HepG2 (cell line): ENCODE data around the gene KIAA0930. TPM values are rescaled to one million over a fixed set of nuclear protein-coding genes. Genes with fewer than 3 reads are reported as not detected.

Experiments used
- ATAC-seq: fragments of 200-7000 bp; cut with Tn5 transposase; 3 replicates; pipeline ENCODE4 v1.9.1; 2020; ENCODE audit warnings: mild to moderate bottlenecking, moderate library complexity
- BruUV-seq: library from RNA; stranded (reverse); fragments of 400-500 nt; replicated peaks from 2 replicates; lab custom pipeline; 2021; lab: Mats Ljungman, UMichigan
- CTCF ChIA-PET: fragments of 300-600 bp; formaldehyde crosslinking; extraction: SDS; loops from one replicate; lab custom pipeline; 2021; ENCODE audit warnings: low total read pairs, inconsistent platforms, low intra/inter-chr PET ratio; lab: Yijun Ruan, JAX
- POLR2A ChIA-PET: fragments of 350-600 bp; sonication (Branson Sonifier 250); formaldehyde crosslinking; loops from one replicate; lab custom pipeline; 2020; ENCODE audit warnings: antibody characterized with exemption, inconsistent platforms; lab: Yijun Ruan, JAX
- DNase-seq: peaks from one replicate; pipeline ENCODE4 v3.0.0-alpha.2; 2015; ENCODE audit warnings: low spot score
- FAIRE-seq: peaks from 3 replicates; lab custom pipeline; 2011; peaks lifted over from hg19 to GRCh38; lab: Jason Lieb, UNC
- H2AFZ ChIP-seq: one replicate; pipeline ENCODE4 v1.6.1; 2011; ENCODE audit warnings: low read length, inconsistent platforms
- H3K27ac ChIP-seq: fragments of 300-600 bp; 3 replicates; pipeline ENCODE4 v1.8.0; 2011; ENCODE audit warnings: mixed run types, mild to moderate bottlenecking, mixed read lengths, low read length, inconsistent platforms; ENCODE audit not compliant: insufficient read depth; ENCODE audit errors: extremely low read length
- H3K27me3 ChIP-seq, 2 experiments: fragments of 200-600 bp in 1 of 2; 2 replicates in 1 of 2; 3 replicates in 1 of 2; pipeline versions ENCODE4 v1.6.0 to v1.8.0; 2011; ENCODE audit warnings: low read length in 2 of 2, mild to moderate bottlenecking in 2 of 2, moderate library complexity in 2 of 2, inconsistent platforms in 1 of 2; ENCODE audit not compliant: insufficient read depth in 2 of 2, control insufficient read depth in 1 of 2
- H3K36me3 ChIP-seq, 2 experiments: fragments of 200-600 bp in 1 of 2; replicated peaks in 1 of 2; 2 replicates in 1 of 2; 3 replicates in 1 of 2; pipeline versions ENCODE4 v1.5.1 to v1.8.0; 2011; ENCODE audit warnings: low read length in 2 of 2, inconsistent platforms in 1 of 2; ENCODE audit not compliant: insufficient read depth in 2 of 2, control insufficient read depth in 1 of 2
- H3K4me1 ChIP-seq: 2 replicates; pipeline ENCODE4 v1.5.1; 2012; ENCODE audit warnings: low read length, inconsistent platforms; ENCODE audit not compliant: insufficient read depth
- H3K4me2 ChIP-seq: 2 replicates; pipeline ENCODE4 v1.6.0; 2011; ENCODE audit warnings: low read depth, low read length, inconsistent platforms
- H3K4me3 ChIP-seq, 3 experiments: fragments of 200-600 bp in 1 of 3; sonication (generic), shearing (Covaris generic) in 1 of 3; replicated peaks in 1 of 3; 2 replicates each; pipeline ENCODE4 v1.5.1; 2011 to 2016; ENCODE audit warnings: low read length in 3 of 3, inconsistent platforms in 2 of 3, low read depth in 2 of 3, mild to moderate bottlenecking in 2 of 3, control low read depth in 1 of 3, mixed read lengths in 1 of 3; ENCODE audit not compliant: insufficient read depth in 1 of 3
- H3K79me2 ChIP-seq: one replicate; pipeline ENCODE4 v1.6.1; 2011; ENCODE audit warnings: low read length, inconsistent platforms; ENCODE audit not compliant: insufficient read depth
- H3K9ac ChIP-seq: 2 replicates; pipeline ENCODE4 v1.6.0; 2011; ENCODE audit warnings: mild to moderate bottlenecking, low read depth, low read length, inconsistent platforms; ENCODE audit not compliant: insufficient read depth
- H3K9me3 ChIP-seq: 2 replicates; pipeline ENCODE4 v1.5.1; 2012; ENCODE audit warnings: mild to moderate bottlenecking, low read length
- H4K20me1 ChIP-seq: 2 replicates; pipeline ENCODE4 v1.6.0; 2011; ENCODE audit warnings: inconsistent platforms, mild to moderate bottlenecking, low read length, moderate library complexity; ENCODE audit not compliant: insufficient read depth
- CENPX ChIP-seq: sonication (generic); formaldehyde crosslinking; IDR thresholded peaks from 2 replicates; pipeline ENCODE4 v1.9.0; 2021; ENCODE audit warnings: mild to moderate bottlenecking, missing genetic modification reagents, moderate library complexity
- CSRNP2 ChIP-seq: sonication (generic); formaldehyde crosslinking; conservative IDR thresholded peaks from 2 replicates; pipeline ENCODE4 v1.8.0; 2022; ENCODE audit warnings: low read depth, missing genetic modification reagents
- KDM1A ChIP-seq: IDR thresholded peaks from 2 replicates; pipeline ENCODE4 v1.6.1; 2016; ENCODE audit warnings: missing compliant biosample characterization
- MAX ChIP-seq: IDR thresholded peaks from 2 replicates; pipeline ENCODE4 v1.6.1; 2012; ENCODE audit warnings: inconsistent platforms
- PBX2 ChIP-seq: IDR thresholded peaks from 2 replicates; pipeline ENCODE4 v1.6.1; 2016; ENCODE audit warnings: control low read depth
- RBM22 ChIP-seq: fragments of 200-400 bp; formaldehyde crosslinking; optimal IDR thresholded peaks from 2 replicates; pipeline ENCODE3; 2017; ENCODE audit warnings: mild to moderate bottlenecking, low read length, moderate library complexity
- TFE3 ChIP-seq: IDR thresholded peaks from 2 replicates; pipeline ENCODE4 v1.6.1; 2016
- ZBTB4 ChIP-seq: sonication (generic); formaldehyde crosslinking; IDR thresholded peaks from 2 replicates; pipeline ENCODE4 v1.4.0; 2020; ENCODE audit warnings: missing genetic modification reagents, mild to moderate bottlenecking, borderline replicate concordance
- ZNF354B ChIP-seq: sonication (generic); formaldehyde crosslinking; IDR thresholded peaks from 2 replicates; pipeline ENCODE4 v1.8.0; 2022; ENCODE audit warnings: mild to moderate bottlenecking, missing genetic modification reagents
- ZNF629 ChIP-seq: sonication (generic); formaldehyde crosslinking; conservative IDR thresholded peaks from 2 replicates; pipeline ENCODE4 v1.5.0; 2020; ENCODE audit warnings: missing genetic modification reagents
- ZNF850 ChIP-seq: sonication (generic); formaldehyde crosslinking; conservative IDR thresholded peaks from 2 replicates; pipeline ENCODE4 v1.9.0; 2021; ENCODE audit warnings: mild to moderate bottlenecking, missing genetic modification reagents
- WGBS: methylation state at CpG from one replicate; pipeline ENCODE4 v1.1.6; 2017; ENCODE audit warnings: low lambda C conversion rate; 5-methylcytosine and 5-hydroxymethylcytosine counted together
- in situ Hi-C: cut with HindIII; loops from 2 replicates; pipeline ENCODE4 v1.10.0; 2017; ENCODE audit warnings: low pct_unique_long_range_greater_than_20kb; ENCODE audit not compliant: extremely low pct_ligation_motif_present
- intact Hi-C: fragments of 100-400 bp; cut with micrococcal nuclease; formaldehyde crosslinking; loops from one replicate; pipeline ENCODE4 v1.10.0; 2022; ENCODE audit not compliant: unreplicated experiment
- polyA plus RNA-seq, 8 experiments: library from polyadenylated mRNA; depleted of rRNA in 3 of 8; stranded (reverse) in 7 of 8; unstranded in 1 of 8; fragments of >200 nt; fragmentation: Illumina TruSeq in 4 of 8; extraction: Trizol in 4 of 8; gene quantifications; 2 replicates each; pipeline versions ENCODE4 v1.2.1 to v1.2.3, GENCODE V29; 2011 to 2016; ENCODE audit warnings: low read depth in 4 of 8, missing spikeins in 1 of 8, mixed read lengths in 1 of 8; ENCODE audit not compliant: insufficient read depth in 1 of 8
- total RNA-seq, 5 experiments: library from RNA; depleted of rRNA; stranded (reverse); fragments of >200 nt; fragmentation: Illumina TruSeq; extraction: Trizol; gene quantifications; 2 replicates each; pipeline ENCODE4 v1.2.3, GENCODE V29; 2016; ENCODE audit warnings: low read depth in 1 of 5

Gene KIAA0930
- total and polyA plus RNA-seq, 2 of the 13 experiments (the other 11 are each of a cell fraction or from before 2014, with no cell fraction given): 27.0 to 38.2 TPM

- Histone ChIP-seq H3K4me2 (no peak overlapping the region), H3K36me3 (peaks cover 0 to 9% of the 10 kb centered on the region in 2 experiments; a peak in 2 of 5 replicates), H3K4me1 (peaks cover 17% of the 10 kb centered on the region), H3K27ac (no peak overlapping the region), H4K20me1 (no peaks in the 10 kb centered on the region), H3K9me3 (no peaks in the 10 kb centered on the region), H2AFZ (no peak overlapping the region), H3K79me2 (no peaks in the 10 kb centered on the region), H3K27me3 (no peaks in the 10 kb centered on the region), H3K9ac (no peak overlapping the region), H3K4me3 (no peak overlapping the region)
- WGBS: 87% methylated on average over 3 of the region's 3 CpGs
- intact Hi-C loops: no loop called here
- no peak for ATAC-seq
- ChIA-PET POLR2A (no interaction called here), CTCF (no interaction called here)
- peak; percentile 87 for TF ChIP-seq ZNF629 (CRISPR knock-in tag)
- TF ChIP-seq CENPX (CRISPR knock-in tag): no peak
- FAIRE-seq: no peak
- no peak for DNase-seq
- BruUV-seq: no TSS peak
- in situ Hi-C loops: no loop called here
These were observed 86.3 kb downstream of the KIAA0930 start for GRCh38 chr22:45154383-45154782.

GRCh38 chr22:45151503-45151902, 89.2 kb downstream of the KIAA0930 start:
- Histone ChIP-seq H3K36me3 (no peaks in the 10 kb centered on the region), H3K9me3 (no peaks in the 10 kb centered on the region), H2AFZ (no peak overlapping the region), H3K4me2 (no peak overlapping the region), H3K27me3 (no peaks in the 10 kb centered on the region), H4K20me1 (no peaks in the 10 kb centered on the region), H3K27ac (no peak overlapping the region), H3K4me3 (no peak overlapping the region), H3K79me2 (no peaks in the 10 kb centered on the region), H3K9ac (no peak overlapping the region), H3K4me1 (no peaks in the 10 kb centered on the region)
- ChIA-PET CTCF (no interaction called here), POLR2A (interaction anchor here (1.5 kb wide), 1 partner anchor 12 kb away, joined by 4 read pairs; the partner anchor contains the start of gene NUP50)
- BruUV-seq: no TSS peak
- FAIRE-seq (no peak), DNase-seq (no peak), ATAC-seq (no peak)
- 96% methylated on average over 6 of the region's 6 CpGs for WGBS
- intact Hi-C loops: no loop called here
- in situ Hi-C loops: no loop called here
- no peak for TF ChIP-seq PBX2 (CRISPR knock-in tag)
- TF ChIP-seq RBM22: no peak
- no peak for TF ChIP-seq TFE3 (CRISPR knock-in tag)
- TF ChIP-seq MAX: no peak
- TF ChIP-seq KDM1A (CRISPR knock-in tag): no peak
- no peak for TF ChIP-seq ZBTB4 (CRISPR knock-in tag)
- TF ChIP-seq ZNF354B (CRISPR knock-in tag): no peak
- no peak for TF ChIP-seq CSRNP2 (CRISPR knock-in tag)
- TF ChIP-seq ZNF850 (CRISPR knock-in tag): no peak
